ENCODE measurements around the gene MARVELD1. TPM values are rescaled to one million over a fixed set of nuclear protein-coding genes. Genes with fewer than 3 reads are reported as not detected.
A peak's percentile ranks its signal among the peaks of the same experiment; 100 is the strongest.

MARVELD1 gene
- total and polyA plus RNA-seq, 2 of the 8 experiments (the other 6 are each of a cell fraction or from before 2014, with no cell fraction given) = 28.1 to 37.3 TPM

GRCh38 chr10:97724341-97724941, 10.9 kb downstream of the MARVELD1 start:
- no peak overlapping the region for H4K8ac ChIP-seq (ENCODE audit: extremely low read depth, insufficient read depth, low read length)
- no peaks in the 10 kb centered on the region for H3K79me2 ChIP-seq (ENCODE audit: control insufficient read depth in 1 of 2, insufficient read depth in 2 of 2, low read length in 2 of 2)
- no peaks in the 10 kb centered on the region for H3K27me3 ChIP-seq (replicated peaks in 1 of 4; ENCODE audit: control insufficient read depth in 3 of 4, extremely low read depth in 1 of 4, insufficient read depth in 3 of 4, low read length in 3 of 4)
- FAIRE-seq (no peak), DNase-seq (ENCODE audit: low read depth in 1 of 2, low spot score in 2 of 2) (no peak)
- CTCF ChIA-PET (ENCODE audit: partially characterized antibody) = interaction anchor here (0.6 to 15.1 kb wide), 9 partner anchors 8 to 263 kb away, joined by 3 to 773 read pairs (median 4); partner anchors contain the start of gene MARVELD1
- H3K56ac ChIP-seq (replicated peaks; ENCODE audit: insufficient read length, low read depth, low read length) = no peak overlapping the region
- H4K5ac ChIP-seq (ENCODE audit: insufficient read length, low read depth, low read length) = no peak overlapping the region
- H2AK5ac ChIP-seq (ENCODE audit: low read depth, low read length) = 0 out of 2 replicates have a peak overlapping the region, but pooled peaks have one; percentile 11
- H3K9ac ChIP-seq (replicated peaks in 1 of 4; ENCODE audit: extremely low read depth in 1 of 4, low read depth in 3 of 4, low read length in 3 of 4) = no peak overlapping the region
- peaks cover 0 to 2% (median under 1%) of the 10 kb centered on the region in 4 experiments; a peak in 2 of 7 replicates for H3K4me1 ChIP-seq (replicated peaks in 1 of 4; ENCODE audit: control insufficient read depth in 3 of 4, insufficient read depth in 4 of 4, low read length in 3 of 4)
- no peak overlapping the region for H2AFZ ChIP-seq (ENCODE audit: low read length)
- H2BK12ac ChIP-seq (ENCODE audit: low read depth, low read length) = no peak overlapping the region
- H3K14ac ChIP-seq (ENCODE audit: insufficient read length) = no peak overlapping the region
- H2BK15ac ChIP-seq (ENCODE audit: low read length) = no peak overlapping the region
- H3K9me3 ChIP-seq (ENCODE audit: insufficient read depth in 2 of 2, low read depth in 1 of 2, low read length in 1 of 2) = no peaks in the 10 kb centered on the region
- H4K20me1 ChIP-seq (replicated peaks in 1 of 2; ENCODE audit: control insufficient read depth in 1 of 2, insufficient read depth in 2 of 2, low read length in 2 of 2) = no peaks in the 10 kb centered on the region
- H2BK5ac ChIP-seq (ENCODE audit: low read depth, low read length) = no peak overlapping the region
- H3K79me1 ChIP-seq (ENCODE audit: low read depth, low read length) = no peaks in the 10 kb centered on the region
- H2BK120ac ChIP-seq (replicated peaks; ENCODE audit: low read depth, low read length) = no peak overlapping the region
- H4K91ac ChIP-seq (replicated peaks; ENCODE audit: insufficient read length, low read length) = no peak overlapping the region
- H3K4ac ChIP-seq (replicated peaks; ENCODE audit: insufficient read length, low read depth, low read length) = no peak overlapping the region
- no peak overlapping the region for H3K23ac ChIP-seq (ENCODE audit: insufficient read length)
- no peaks in the 10 kb centered on the region for H3K36me3 ChIP-seq (ENCODE audit: control insufficient read depth in 2 of 4, insufficient read depth in 4 of 4, low read length in 3 of 4)
- POLR2A ChIA-PET (ENCODE audit: partially characterized antibody) = interaction anchor here (1.0 to 15.1 kb wide), 7 partner anchors 11 to 84 kb away, joined by 3 to 234 read pairs (median 5); partner anchors contain the start of genes AVPI1, MARVELD1, PI4K2A and ZFYVE27
- H3K4me2 ChIP-seq (ENCODE audit: insufficient read depth in 1 of 2, low read depth in 2 of 2, low read length in 2 of 2) = no peak overlapping the region
- no peak overlapping the region for H3K18ac ChIP-seq (ENCODE audit: extremely low read depth, low read length)
- WGBS, 2 experiments (ENCODE audit: extremely low coverage in 1 of 2, insufficient coverage in 1 of 2, insufficient read length in 1 of 2, insufficient replicate concordance in 2 of 2, low coverage in 1 of 2, low lambda C conversion rate in 2 of 2, missing lambda C conversion rate in 1 of 2) = 81% methylated on average over 5 of the region's 5 CpGs; no CpG with 5 or more reads in 1 of the 2 experiments
- no peak overlapping the region for H3K27ac ChIP-seq (ENCODE audit: low read depth, low read length)
- no peak overlapping the region for H3K4me3 ChIP-seq (ENCODE audit: extremely low read depth in 1 of 4, insufficient read depth in 2 of 4, low read depth in 3 of 4, low read length in 4 of 4)
- H3K23me2 ChIP-seq (ENCODE audit: low read depth, low read length) = no peaks in the 10 kb centered on the region
- H2BK20ac ChIP-seq (ENCODE audit: low read length) = no peak overlapping the region
- TF ChIP-seq BRCA1 (IDR thresholded peaks at IDR 0.05; ENCODE audit: low read depth, low read length) (no peak), GTF2F1 (IDR thresholded peaks at IDR 0.05; ENCODE audit: borderline replicate concordance, low read depth, low read length) (no peak), EGR1 (IDR thresholded peaks at IDR 0.05; ENCODE audit: borderline replicate concordance, low read depth, low read length) (no peak), EP300 (IDR thresholded peaks at IDR 0.05; ENCODE audit: borderline replicate concordance in 1 of 2, low read depth in 2 of 2, low read length in 2 of 2) (no peak), E2F6 (IDR thresholded peaks at IDR 0.05) (no peak), SRF (IDR thresholded peaks at IDR 0.05; ENCODE audit: low read depth, low read length) (no peak), POLR2AphosphoS5 (IDR thresholded peaks at IDR 0.05; ENCODE audit: low read depth, low read length) (no peak), TAF1 (IDR thresholded peaks at IDR 0.05; ENCODE audit: low read depth, low read length) (no peak), SIX5 (IDR thresholded peaks at IDR 0.05; ENCODE audit: low read depth, low read length) (no peak), SUZ12 (IDR thresholded peaks at IDR 0.05; ENCODE audit: low read length) (no peak), HDAC6 (IDR thresholded peaks at IDR 0.05; ENCODE audit: low read depth, low read length) (no peak)
